Vagina (tissue), 2 donors: ENCODE measurements around the gene CBX4.

Source experiments
- POLR2A ChIP-seq, 2 donors: fragments of 450-650 bp; IDR thresholded peaks; one replicate each; pipeline ENCODE4 v1.6.1; 2017; ENCODE audit warnings: antibody characterized with exemption in 2 of 2, mild to moderate bottlenecking in 2 of 2, moderate library complexity in 2 of 2
- POLR2AphosphoS5 ChIP-seq, 2 donors: sonication (generic); formaldehyde crosslinking; IDR thresholded peaks; one replicate each; pipeline ENCODE4 v1.9.0; 2017; ENCODE audit warnings: antibody characterized with exemption in 2 of 2, mild to moderate bottlenecking in 2 of 2, low read depth in 1 of 2; ENCODE audit not compliant: insufficient read depth in 1 of 2
- TF ChIP-seq, protein P1 (sequence below), 3 experiments: fragments of 450-650 bp in 2 of 3; fragments of 200-600 bp in 1 of 3; sonication (generic) in 1 of 3; IDR thresholded peaks; one replicate each; pipeline ENCODE4 v1.5.1; 2017 to 2019; ENCODE audit warnings: antibody characterized with exemption in 3 of 3, mild to moderate bottlenecking in 2 of 3, moderate library complexity in 2 of 3

DNA sequence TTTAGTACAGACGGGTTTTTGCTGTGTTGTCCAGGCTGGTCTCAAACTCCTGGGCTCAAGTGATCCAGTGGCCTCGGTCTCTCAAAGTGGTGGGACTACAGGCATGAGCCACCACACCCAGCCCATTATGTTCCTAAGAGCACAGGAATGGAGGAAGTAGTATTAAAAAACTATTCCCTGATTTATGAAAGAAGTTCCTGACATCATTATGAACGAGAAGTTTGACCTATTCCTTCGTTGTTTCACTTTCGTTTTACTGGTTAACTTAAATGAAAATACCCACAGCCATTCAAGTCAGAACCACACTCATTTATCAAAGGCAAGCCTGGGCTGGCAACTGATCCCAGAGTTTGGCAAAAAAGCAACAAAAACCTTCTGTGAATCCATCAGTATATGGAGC lies 13.5 kb upstream of the CBX4 start:
- TF ChIP-seq POLR2A (IDR thresholded peaks at IDR 0.05): no peak
- TF ChIP-seq, protein P1, sequence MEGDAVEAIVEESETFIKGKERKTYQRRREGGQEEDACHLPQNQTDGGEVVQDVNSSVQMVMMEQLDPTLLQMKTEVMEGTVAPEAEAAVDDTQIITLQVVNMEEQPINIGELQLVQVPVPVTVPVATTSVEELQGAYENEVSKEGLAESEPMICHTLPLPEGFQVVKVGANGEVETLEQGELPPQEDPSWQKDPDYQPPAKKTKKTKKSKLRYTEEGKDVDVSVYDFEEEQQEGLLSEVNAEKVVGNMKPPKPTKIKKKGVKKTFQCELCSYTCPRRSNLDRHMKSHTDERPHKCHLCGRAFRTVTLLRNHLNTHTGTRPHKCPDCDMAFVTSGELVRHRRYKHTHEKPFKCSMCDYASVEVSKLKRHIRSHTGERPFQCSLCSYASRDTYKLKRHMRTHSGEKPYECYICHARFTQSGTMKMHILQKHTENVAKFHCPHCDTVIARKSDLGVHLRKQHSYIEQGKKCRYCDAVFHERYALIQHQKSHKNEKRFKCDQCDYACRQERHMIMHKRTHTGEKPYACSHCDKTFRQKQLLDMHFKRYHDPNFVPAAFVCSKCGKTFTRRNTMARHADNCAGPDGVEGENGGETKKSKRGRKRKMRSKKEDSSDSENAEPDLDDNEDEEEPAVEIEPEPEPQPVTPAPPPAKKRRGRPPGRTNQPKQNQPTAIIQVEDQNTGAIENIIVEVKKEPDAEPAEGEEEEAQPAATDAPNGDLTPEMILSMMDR (IDR thresholded peaks at IDR 0.05): no peak
- TF ChIP-seq POLR2AphosphoS5 (IDR thresholded peaks at IDR 0.05; ENCODE audit: insufficient read depth in 1 of 2, low read depth in 1 of 2): no peak
